HG03469 (cell line): ENCODE measurements around the gene AP3S2.
"Not testable (repeated sequence)": the region's sequence is repeated elsewhere in the genome, so short reads cannot be mapped to it uniquely, and the experiment has no call there.

Experiments used
- ATAC-seq: cut with Tn5 transposase; IDR thresholded peaks from one replicate; pipeline ENCODE4 v1.9.1; 2021; ENCODE audit warnings: mild to moderate bottlenecking, moderate library complexity, moderate number of reproducible peaks; ENCODE audit not compliant: unreplicated experiment

The AP3S2 gene

GRCh38 chr15:89802986-89803824, 90.6 kb downstream of the AP3S2 start:
- ATAC-seq = no peak

GRCh38 chr15:89802231-89802928, 91.4 kb downstream of the AP3S2 start:
- no peak for ATAC-seq

GRCh38 chr15:89801471-89802195, 92.2 kb downstream of the AP3S2 start:
- ATAC-seq = no peak

- no peak for ATAC-seq
Observed at GRCh38 chr15:89799918-89800498, 93.8 kb downstream of the AP3S2 start.

- no peak for ATAC-seq
Observed at GRCh38 chr15:89799011-89799911, 94.5 kb downstream of the AP3S2 start.

- ATAC-seq = no peak
Observed at GRCh38 chr15:89797678-89798201, 96.1 kb downstream of the AP3S2 start.

- ATAC-seq = no peak
Observed at GRCh38 chr15:89795996-89796395, 97.8 kb downstream of the AP3S2 start.

GRCh38 chr15:89794627-89795241, 99.1 kb downstream of the AP3S2 start:
- no peak for ATAC-seq

GRCh38 chr15:89792106-89792805, 101.5 kb downstream of the AP3S2 start:
- no peak for ATAC-seq

- ATAC-seq = no peak
Observed at GRCh38 chr15:89790661-89791060, 103.1 kb downstream of the AP3S2 start.

GRCh38 chr15:89790206-89790605, 103.6 kb downstream of the AP3S2 start:
- no peak for ATAC-seq

GRCh38 chr15:89788585-89788984, 105.2 kb downstream of the AP3S2 start:
- not testable (repeated sequence) for ATAC-seq

GRCh38 chr15:89787944-89788343, 105.8 kb downstream of the AP3S2 start:
- ATAC-seq = no peak

- ATAC-seq = no peak
Observed at GRCh38 chr15:89785774-89786140, 108.0 kb downstream of the AP3S2 start.

- no peak for ATAC-seq
Observed at GRCh38 chr15:89785064-89785773, 108.6 kb downstream of the AP3S2 start.

- ATAC-seq = no peak
Observed at GRCh38 chr15:89784686-89784960, 109.2 kb downstream of the AP3S2 start.

- no peak for ATAC-seq
Observed at GRCh38 chr15:89783861-89784685, 109.7 kb downstream of the AP3S2 start.
